Adrenal gland (tissue), 5 donors: Measurements from ENCODE around the gene KCNJ6.

Experiments used
- POLR2A ChIP-seq, 2 donors: fragments of 450-650 bp; IDR thresholded peaks; one replicate each; pipeline ENCODE4 v1.6.1; 2017; ENCODE audit warnings: antibody characterized with exemption in 2 of 2, mild to moderate bottlenecking in 2 of 2, moderate library complexity in 1 of 2
- TF ChIP-seq, protein P1 (sequence below), 6 experiments: fragments of 450-650 bp in 4 of 6; fragments of 200-600 bp in 2 of 6; sonication (generic) in 1 of 6; IDR thresholded peaks; 1 replicate in 5 of 6; 2 replicates in 1 of 6; pipeline versions ENCODE4 v1.5.1 to v1.8.0; 2016 to 2021; ENCODE audit warnings: antibody characterized with exemption in 6 of 6, mild to moderate bottlenecking in 2 of 6, moderate library complexity in 1 of 6
- donor health status: DM: no; HTN: no; CAD: no.

DNA sequence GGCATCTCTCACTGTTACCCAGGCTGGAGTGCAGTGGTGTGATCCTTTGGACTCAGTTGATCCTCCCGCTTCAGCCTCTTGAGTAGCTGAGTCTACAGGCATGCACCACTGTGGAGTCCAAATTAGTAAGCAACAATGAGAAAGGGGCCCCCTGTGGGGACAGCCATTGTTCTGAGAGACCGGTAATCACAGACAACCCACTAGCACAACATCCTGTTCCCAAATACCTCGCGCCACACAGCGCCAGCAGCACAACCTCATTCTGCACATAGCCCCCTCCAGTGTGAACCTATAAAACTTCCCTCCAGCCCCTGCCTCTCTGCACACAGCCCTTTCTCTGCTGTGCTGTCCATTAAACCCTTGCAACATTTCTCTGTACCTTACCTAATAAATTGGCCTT is 323.2 kb downstream of the KCNJ6 start:
- TF ChIP-seq, protein P1, sequence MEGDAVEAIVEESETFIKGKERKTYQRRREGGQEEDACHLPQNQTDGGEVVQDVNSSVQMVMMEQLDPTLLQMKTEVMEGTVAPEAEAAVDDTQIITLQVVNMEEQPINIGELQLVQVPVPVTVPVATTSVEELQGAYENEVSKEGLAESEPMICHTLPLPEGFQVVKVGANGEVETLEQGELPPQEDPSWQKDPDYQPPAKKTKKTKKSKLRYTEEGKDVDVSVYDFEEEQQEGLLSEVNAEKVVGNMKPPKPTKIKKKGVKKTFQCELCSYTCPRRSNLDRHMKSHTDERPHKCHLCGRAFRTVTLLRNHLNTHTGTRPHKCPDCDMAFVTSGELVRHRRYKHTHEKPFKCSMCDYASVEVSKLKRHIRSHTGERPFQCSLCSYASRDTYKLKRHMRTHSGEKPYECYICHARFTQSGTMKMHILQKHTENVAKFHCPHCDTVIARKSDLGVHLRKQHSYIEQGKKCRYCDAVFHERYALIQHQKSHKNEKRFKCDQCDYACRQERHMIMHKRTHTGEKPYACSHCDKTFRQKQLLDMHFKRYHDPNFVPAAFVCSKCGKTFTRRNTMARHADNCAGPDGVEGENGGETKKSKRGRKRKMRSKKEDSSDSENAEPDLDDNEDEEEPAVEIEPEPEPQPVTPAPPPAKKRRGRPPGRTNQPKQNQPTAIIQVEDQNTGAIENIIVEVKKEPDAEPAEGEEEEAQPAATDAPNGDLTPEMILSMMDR (IDR thresholded peaks at IDR 0.05), result no peak
- TF ChIP-seq POLR2A (IDR thresholded peaks at IDR 0.05), result no peak
